H9 (cell line): ENCODE results near the gene RPL18. TPM values are rescaled to one million over a fixed set of nuclear protein-coding genes. Genes with fewer than 3 reads are reported as not detected.

ENCODE experiments used
- DNase-seq: peaks from one replicate; pipeline ENCODE4 v3.0.0-alpha.2; 2017
- H2AFZ ChIP-seq: one replicate; pipeline ENCODE4 v1.6.1; 2013; ENCODE audit warnings: mild to moderate bottlenecking, low read length, control low read depth, moderate library complexity
- H2AK5ac ChIP-seq: 2 replicates; pipeline ENCODE4 v1.6.1; 2013; ENCODE audit warnings: low read length, control low read depth, mixed read lengths; ENCODE audit not compliant: insufficient read length
- H2BK120ac ChIP-seq: one replicate; pipeline ENCODE4 v1.6.1; 2013; ENCODE audit warnings: low read depth, mild to moderate bottlenecking, low read length, control low read depth, inconsistent platforms; ENCODE audit not compliant: poor library complexity, severe bottlenecking
- H2BK12ac ChIP-seq: 2 replicates; pipeline ENCODE4 v1.6.1; 2013; ENCODE audit warnings: low read length, control low read depth, mixed read lengths, low read depth; ENCODE audit not compliant: insufficient read length
- H2BK15ac ChIP-seq: 2 replicates; pipeline ENCODE4 v1.6.1; 2013; ENCODE audit warnings: low read depth, low read length, control low read depth
- H2BK20ac ChIP-seq: one replicate; pipeline ENCODE4 v1.6.1; 2013; ENCODE audit warnings: low read depth, mild to moderate bottlenecking, low read length, control low read depth, inconsistent platforms; ENCODE audit not compliant: poor library complexity, severe bottlenecking
- H2BK5ac ChIP-seq: 2 replicates; pipeline ENCODE4 v1.6.1; 2013; ENCODE audit warnings: low read length, control low read depth, mixed read lengths; ENCODE audit not compliant: insufficient read length
- H3K14ac ChIP-seq: 2 replicates; pipeline ENCODE4 v1.6.1; 2013; ENCODE audit warnings: low read length, control low read depth; ENCODE audit not compliant: insufficient read depth
- H3K18ac ChIP-seq: 2 replicates; pipeline ENCODE4 v1.6.1; 2013; ENCODE audit warnings: low read depth, mild to moderate bottlenecking, mixed read lengths, low read length, control low read depth; ENCODE audit not compliant: insufficient read length
- H3K23ac ChIP-seq: 2 replicates; pipeline ENCODE4 v1.6.1; 2013; ENCODE audit warnings: low read length, control low read depth, mixed read lengths, low read depth; ENCODE audit not compliant: insufficient read length
- H3K23me2 ChIP-seq: 2 replicates; pipeline ENCODE4 v1.6.1; 2013; ENCODE audit warnings: low read depth, mild to moderate bottlenecking, mixed read lengths, low read length, control low read depth; ENCODE audit not compliant: insufficient read length, poor library complexity, severe bottlenecking
- H3K27ac ChIP-seq: 2 replicates; pipeline ENCODE4 v1.5.1; 2013; ENCODE audit warnings: low read length, control low read depth, mixed read lengths, low read depth; ENCODE audit not compliant: insufficient read length
- H3K27me3 ChIP-seq: 2 replicates; pipeline ENCODE4 v1.6.1; 2013; ENCODE audit warnings: low read length, control low read depth, inconsistent platforms; ENCODE audit not compliant: insufficient read depth
- H3K4ac ChIP-seq: 2 replicates; pipeline ENCODE4 v1.6.1; 2013; ENCODE audit warnings: low read depth, mild to moderate bottlenecking, control low read depth, inconsistent platforms, low read length, moderate library complexity
- H3K4me1 ChIP-seq: 2 replicates; pipeline ENCODE4 v1.6.1; 2013; ENCODE audit warnings: low read length, control low read depth, inconsistent platforms; ENCODE audit not compliant: insufficient read depth
- H3K4me2 ChIP-seq: 2 replicates; pipeline ENCODE4 v1.6.1; 2013; ENCODE audit warnings: low read length, control low read depth, mixed read lengths; ENCODE audit not compliant: insufficient read length, insufficient read depth
- H3K56ac ChIP-seq: 2 replicates; pipeline ENCODE4 v1.6.1; 2013; ENCODE audit warnings: low read depth, mild to moderate bottlenecking, mixed read lengths, low read length, control low read depth; ENCODE audit not compliant: insufficient read length
- H3K79me1 ChIP-seq: 2 replicates; pipeline ENCODE4 v1.6.1; 2013; ENCODE audit warnings: low read depth, mild to moderate bottlenecking, moderate library complexity, low read length, control low read depth, inconsistent platforms; ENCODE audit not compliant: insufficient read depth, poor library complexity, severe bottlenecking
- H3K79me2 ChIP-seq: 2 replicates; pipeline ENCODE4 v1.6.1; 2013; ENCODE audit warnings: low read length, control low read depth, inconsistent platforms; ENCODE audit not compliant: insufficient read depth
- H3K9ac ChIP-seq: 2 replicates; pipeline ENCODE4 v1.6.1; 2013; ENCODE audit warnings: low read length, control low read depth, mixed read lengths; ENCODE audit not compliant: insufficient read length; ENCODE audit errors: extremely low read depth
- H3K9me3 ChIP-seq: one replicate; pipeline ENCODE4 v1.6.1; 2013; ENCODE audit warnings: low read depth, low read length, inconsistent platforms; ENCODE audit not compliant: control insufficient read depth
- H3T11ph ChIP-seq: one replicate; pipeline ENCODE4 v1.6.1; 2013; ENCODE audit warnings: mild to moderate bottlenecking, low read length, control low read depth, inconsistent platforms
- H4K20me1 ChIP-seq: one replicate; pipeline ENCODE4 v1.6.1; 2013; ENCODE audit not compliant: control insufficient read depth, insufficient read length, insufficient read depth
- H4K5ac ChIP-seq: 2 replicates; pipeline ENCODE4 v1.6.1; 2013; ENCODE audit warnings: low read depth, mild to moderate bottlenecking, mixed read lengths, low read length, control low read depth; ENCODE audit not compliant: insufficient read length
- H4K8ac ChIP-seq: replicated peaks from 2 replicates; pipeline ENCODE4 v1.6.1; 2013; ENCODE audit warnings: low read length, control low read depth, mixed read lengths, low read depth; ENCODE audit not compliant: insufficient read length
- H4K91ac ChIP-seq: 2 replicates; pipeline ENCODE4 v1.6.1; 2013; ENCODE audit warnings: low read depth, mild to moderate bottlenecking, moderate library complexity, mixed read lengths, low read length, control low read depth; ENCODE audit not compliant: insufficient read length
- H3K27ac Mint-ChIP-seq, 3 experiments: 2 replicates in 2 of 3; 3 replicates in 1 of 3; pipeline ENCODE4 v1.8.0; 2020 to 2021; ENCODE audit warnings: mixed read lengths in 3 of 3, mild to moderate bottlenecking in 1 of 3, moderate library complexity in 1 of 3
- H3K27me3 Mint-ChIP-seq: 2 replicates; pipeline ENCODE4 v1.8.0; 2021; ENCODE audit warnings: low read depth, mild to moderate bottlenecking, moderate library complexity, mixed read lengths
- H3K36me3 Mint-ChIP-seq, 3 experiments: 2 replicates in 2 of 3; 3 replicates in 1 of 3; pipeline ENCODE4 v1.8.0; 2020 to 2021; ENCODE audit warnings: low read depth in 3 of 3, mixed read lengths in 3 of 3; ENCODE audit not compliant: insufficient read depth in 1 of 3
- H3K4me1 Mint-ChIP-seq, 2 experiments: 2 replicates each; pipeline ENCODE4 v1.8.0; 2020; ENCODE audit warnings: mixed read lengths in 2 of 2
- H3K4me3 Mint-ChIP-seq, 2 experiments: 2 replicates in 1 of 2; 3 replicates in 1 of 2; pipeline ENCODE4 v1.8.0; 2020 to 2021; ENCODE audit warnings: mild to moderate bottlenecking in 2 of 2, mixed read lengths in 2 of 2, moderate library complexity in 1 of 2
- H3K9me3 Mint-ChIP-seq, 2 experiments: 2 replicates in 1 of 2; 3 replicates in 1 of 2; pipeline ENCODE4 v1.8.0; 2020; ENCODE audit warnings: mild to moderate bottlenecking in 2 of 2, mixed read lengths in 2 of 2, moderate library complexity in 1 of 2
- CTCF ChIP-seq: fragments of 200-600 bp; sonication (generic); conservative IDR thresholded peaks from 3 replicates; pipeline ENCODE4 v1.8.0; 2021; ENCODE audit warnings: antibody characterized with exemption, mild to moderate bottlenecking
- WGBS: extraction: QIAGEN DNeasy Blood & Tissue Kit; methylation state at CpG from one replicate; pipeline ENCODE4 v1.1.7; 2013; ENCODE audit warnings: missing lambda C conversion rate, low lambda C conversion rate, mixed read lengths; ENCODE audit not compliant: insufficient read length; ENCODE audit errors: extremely low coverage; 5-methylcytosine and 5-hydroxymethylcytosine counted together
- total RNA-seq: library from RNA; stranded (reverse); gene quantifications from 2 replicates; pipeline ENCODE4 v1.2.1, GENCODE V29; 2021

RPL18 gene
- total RNA-seq, 1 experiment from 2014 or later, result 1,855 TPM

GRCh38 chr19:48668761-48669160, 49.8 kb upstream of the RPL18 start:
- WGBS, result no CpG with 5 or more reads among the region's 2 CpGs

More at GRCh38 chr19:48668761-48669160, 49.8 kb upstream of the RPL18 start:
- Histone ChIP-seq H3K18ac (no peak overlapping the region), H3K79me2 (no peaks in the 10 kb centered on the region), H4K8ac (no peak overlapping the region), H2AFZ (no peak overlapping the region), H3K23ac (no peak overlapping the region), H3K4me1 (no peaks in the 10 kb centered on the region), H3K56ac (no peak overlapping the region), H2BK15ac (no peak overlapping the region), H2BK5ac (no peak overlapping the region), H4K5ac (no peak overlapping the region), H3K9ac (no peak overlapping the region), H3K23me2 (no peaks in the 10 kb centered on the region), H2BK20ac (no peak overlapping the region), H3K9me3 (no peaks in the 10 kb centered on the region), H4K20me1 (peaks cover 2% of the 10 kb centered on the region), H2BK120ac (no peak overlapping the region), H3K27me3 (no peaks in the 10 kb centered on the region), H2BK12ac (no peak overlapping the region), H2AK5ac (no peak overlapping the region), H3K14ac (no peak overlapping the region), H3K4ac (no peak overlapping the region), H3T11ph (no peak overlapping the region), H3K79me1 (no peaks in the 10 kb centered on the region), H3K4me2 (no peak overlapping the region), H3K27ac (no peak overlapping the region), H4K91ac (no peak overlapping the region)
- H3K4me1 Mint-ChIP-seq, result peaks cover 11 to 18% of the 10 kb centered on the region in 2 experiments
- H3K27ac Mint-ChIP-seq, result no peak overlapping the region
- no peak for TF ChIP-seq CTCF
- peaks cover 0 to 9% (median 7%) of the 10 kb centered on the region in 3 experiments; a peak in 5 of 7 replicates for H3K36me3 Mint-ChIP-seq
- H3K27me3 Mint-ChIP-seq, result no peaks in the 10 kb centered on the region; the same call in 1 of the 2 replicates
- peaks cover 8 to 11% of the 10 kb centered on the region in 2 experiments for H3K9me3 Mint-ChIP-seq
- no peak overlapping the region; a peak in 1 of 5 replicates for H3K4me3 Mint-ChIP-seq
- DNase-seq, result no peak
